HG03108 (cell line): ENCODE measurements around the gene SLC2A11.
"Not testable (repeated sequence)": the region's sequence is repeated elsewhere in the genome, so short reads cannot be mapped to it uniquely, and the experiment has no call there.

Source experiments
- ATAC-seq: cut with Tn5 transposase; IDR thresholded peaks from one replicate; pipeline ENCODE4 v1.9.1; 2021; ENCODE audit warnings: moderate library complexity; ENCODE audit not compliant: unreplicated experiment

SLC2A11 gene

DNA sequence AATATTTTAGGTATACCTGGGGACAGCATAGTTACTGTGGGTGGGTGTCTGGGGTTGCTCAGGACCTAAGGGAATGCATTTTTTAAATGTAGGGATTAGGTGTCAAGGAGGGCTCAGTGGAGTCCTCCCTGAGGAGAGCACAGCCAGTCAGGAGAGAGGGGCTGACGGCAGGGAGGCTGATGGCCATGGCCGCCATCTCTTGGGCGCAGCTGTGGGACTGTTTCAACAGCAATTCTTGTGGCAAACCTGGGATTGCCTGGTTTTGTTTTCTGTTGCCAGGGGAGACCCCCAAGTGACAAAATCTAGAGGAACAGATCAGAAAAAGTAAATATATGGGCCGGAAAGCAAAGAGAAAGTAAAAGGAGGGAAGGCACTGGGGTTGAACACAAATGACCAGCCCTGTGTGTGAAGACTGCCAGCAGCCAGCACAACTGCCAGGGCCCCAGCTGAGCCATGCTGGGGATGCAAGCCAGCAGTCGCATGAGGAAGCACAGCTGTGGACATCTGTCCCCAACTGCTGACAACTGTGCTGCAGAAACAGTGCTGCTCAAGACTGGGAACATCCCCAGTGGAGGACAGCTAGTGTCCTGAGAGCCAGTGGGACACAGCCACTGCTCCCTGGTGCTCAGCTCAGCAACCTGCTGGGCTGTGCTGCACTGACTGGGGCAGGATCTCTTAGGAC is 47.0 kb downstream of the SLC2A11 start:
- no peak for ATAC-seq

DNA sequence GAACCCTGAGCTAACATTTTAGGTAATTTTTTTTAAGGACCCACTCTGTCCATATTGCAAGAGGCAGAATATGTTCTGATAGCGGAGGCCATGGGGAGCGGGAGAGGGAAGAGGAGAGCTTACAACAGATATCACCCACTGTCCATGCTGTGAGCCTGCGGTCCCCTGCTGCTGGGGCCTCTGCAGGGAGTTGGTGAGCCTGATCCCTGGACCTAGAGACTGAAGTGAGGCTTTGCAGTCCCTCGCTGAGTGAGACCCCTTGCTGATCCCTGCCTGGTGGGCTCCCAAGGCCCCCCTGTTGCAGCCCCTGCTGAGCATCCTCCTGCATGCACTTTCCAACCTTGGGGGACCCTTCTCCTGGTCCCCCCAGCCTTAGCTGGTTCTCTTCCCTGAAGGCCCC is 49.0 kb downstream of the SLC2A11 start:
- no peak for ATAC-seq

DNA sequence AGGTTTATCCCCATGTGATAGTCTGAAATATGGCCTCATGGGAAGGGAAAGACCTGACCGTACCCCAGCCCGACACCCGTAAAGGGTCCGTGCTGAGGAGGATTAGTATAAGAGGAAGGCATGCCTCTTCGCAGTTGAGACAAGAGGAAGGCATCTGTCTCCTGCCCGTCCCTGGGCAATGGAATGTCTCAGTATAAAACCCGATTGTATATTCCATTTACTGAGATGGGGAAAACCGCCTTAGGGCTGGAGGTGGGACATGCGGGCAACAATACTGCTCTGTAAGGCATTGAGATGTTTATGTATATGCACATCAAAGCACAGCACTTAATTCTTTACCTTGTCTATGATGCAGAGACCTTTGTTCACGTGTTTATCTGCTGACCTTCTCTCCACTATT is 49.7 kb downstream of the SLC2A11 start:
- ATAC-seq, result not testable (repeated sequence)

DNA sequence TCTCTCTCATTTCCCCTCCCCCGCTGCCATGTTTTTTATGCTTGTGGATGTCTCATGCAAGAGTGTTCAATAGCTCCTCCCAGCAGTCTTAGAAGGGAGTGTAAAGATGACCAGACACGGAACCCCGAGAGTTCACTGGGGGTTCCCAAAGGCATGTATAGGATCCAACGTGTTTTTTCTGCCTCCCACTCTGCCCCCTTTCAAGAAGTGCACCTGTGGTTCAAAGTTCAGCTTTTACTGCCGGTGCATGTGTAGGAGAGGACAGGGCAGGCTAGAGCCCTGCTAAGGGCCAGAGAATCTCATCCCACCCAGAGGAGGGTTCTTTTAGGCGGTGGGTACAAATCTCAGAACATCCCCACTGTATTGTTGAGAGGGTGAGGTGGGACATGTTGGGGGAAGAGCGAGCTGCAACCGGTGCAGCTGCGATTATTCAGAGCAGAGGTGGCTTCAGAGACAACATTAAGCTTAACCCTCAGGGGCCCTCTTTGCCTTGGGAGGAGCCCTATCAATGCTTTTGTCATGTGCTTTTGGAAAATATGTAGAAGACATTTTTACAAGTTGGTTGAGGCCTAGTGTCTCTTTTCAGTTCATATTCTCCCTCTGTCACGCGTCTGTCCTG is 51.0 kb downstream of the SLC2A11 start:
- ATAC-seq, result no peak

DNA sequence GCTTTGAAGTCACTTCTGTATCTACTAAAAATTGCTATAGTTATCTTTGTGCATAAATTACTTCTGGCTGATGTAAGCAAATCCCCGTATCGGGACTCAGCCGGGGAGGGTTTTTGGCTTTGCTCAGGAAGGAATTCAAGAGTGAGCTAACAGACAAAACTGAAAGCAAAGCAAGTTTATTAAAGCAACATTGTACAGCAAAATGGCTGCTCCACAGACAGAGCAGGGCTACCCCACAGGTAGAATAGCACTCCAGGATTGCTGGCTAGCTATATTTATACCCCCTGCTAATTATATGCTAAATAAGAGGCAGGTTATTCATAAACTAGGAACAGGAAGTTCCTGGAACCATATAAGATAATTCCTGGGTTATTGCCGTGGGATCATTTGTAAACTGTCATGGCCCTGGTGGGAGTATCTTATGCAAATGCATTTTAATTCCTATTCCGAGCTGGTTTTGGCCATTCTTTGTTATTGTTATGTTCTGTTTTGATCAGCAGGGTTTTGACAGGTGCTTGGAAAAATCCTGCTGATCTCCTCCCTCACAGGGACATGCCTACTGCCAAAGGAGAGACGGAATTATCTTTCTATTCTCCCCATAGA is 51.7 kb downstream of the SLC2A11 start:
- no peak for ATAC-seq

DNA sequence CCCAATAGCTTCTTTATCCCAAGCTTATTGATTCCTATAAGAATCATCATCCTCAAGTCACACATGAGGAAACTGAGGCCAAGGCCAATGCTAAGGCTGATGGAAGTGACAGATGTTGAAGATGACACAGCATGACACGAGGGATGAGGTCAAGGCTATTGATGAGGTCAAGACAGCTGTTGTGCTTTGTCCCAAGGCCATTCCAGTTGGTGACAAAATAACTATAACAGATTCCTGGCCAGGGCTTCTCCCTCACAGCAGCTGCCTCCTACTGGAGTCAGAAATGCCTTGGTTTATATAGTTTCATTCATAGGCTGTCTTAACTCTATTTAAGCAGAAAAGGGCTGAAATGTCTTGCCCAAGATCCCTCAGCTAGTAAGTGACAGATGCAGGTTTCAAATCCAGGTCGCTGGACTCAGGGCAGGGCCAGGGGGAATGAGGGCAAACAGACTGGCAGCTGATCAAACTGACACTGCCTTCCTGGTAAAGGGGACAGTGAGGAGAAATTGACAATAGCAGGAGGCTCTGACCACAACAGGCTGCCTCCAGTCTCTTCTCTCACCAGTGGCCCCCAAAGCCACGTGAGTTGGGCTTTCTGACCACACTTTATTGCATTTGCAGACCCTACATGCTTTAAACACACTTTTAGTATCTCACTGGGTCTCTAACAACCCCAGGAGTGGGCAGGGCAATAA is 53.0 kb downstream of the SLC2A11 start:
- no peak for ATAC-seq

DNA sequence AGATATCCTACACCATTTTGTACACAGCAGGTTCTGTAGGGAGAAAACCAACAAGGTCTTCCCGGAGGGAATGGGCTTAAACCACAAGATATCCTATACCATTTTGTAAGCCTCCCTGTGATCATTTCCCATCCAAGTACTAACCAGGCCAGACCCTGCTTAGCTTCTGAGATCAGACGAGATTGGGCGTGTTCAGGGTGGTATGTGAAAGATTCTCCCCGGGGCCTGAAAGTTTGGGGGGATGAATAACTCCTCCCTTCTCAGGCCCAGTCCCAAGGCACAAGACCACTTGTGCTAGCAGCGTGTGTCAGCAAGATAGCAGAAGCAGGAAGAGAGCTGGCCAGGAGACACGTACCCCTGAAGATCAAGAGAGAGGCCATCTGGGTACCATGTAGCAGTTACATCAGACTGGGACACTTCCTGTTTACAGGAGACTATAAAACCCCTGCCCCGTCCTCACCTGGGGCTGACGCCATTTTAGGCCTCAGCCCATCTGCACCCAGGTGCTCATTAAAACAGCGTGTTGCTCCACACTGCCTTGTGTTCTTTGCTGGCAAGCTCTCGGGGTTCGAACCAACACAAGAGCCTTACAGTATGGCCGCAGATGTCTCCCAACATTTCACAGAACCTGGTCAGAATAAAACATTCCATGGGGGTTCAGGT is 53.8 kb downstream of the SLC2A11 start:
- ATAC-seq, result no peak

DNA sequence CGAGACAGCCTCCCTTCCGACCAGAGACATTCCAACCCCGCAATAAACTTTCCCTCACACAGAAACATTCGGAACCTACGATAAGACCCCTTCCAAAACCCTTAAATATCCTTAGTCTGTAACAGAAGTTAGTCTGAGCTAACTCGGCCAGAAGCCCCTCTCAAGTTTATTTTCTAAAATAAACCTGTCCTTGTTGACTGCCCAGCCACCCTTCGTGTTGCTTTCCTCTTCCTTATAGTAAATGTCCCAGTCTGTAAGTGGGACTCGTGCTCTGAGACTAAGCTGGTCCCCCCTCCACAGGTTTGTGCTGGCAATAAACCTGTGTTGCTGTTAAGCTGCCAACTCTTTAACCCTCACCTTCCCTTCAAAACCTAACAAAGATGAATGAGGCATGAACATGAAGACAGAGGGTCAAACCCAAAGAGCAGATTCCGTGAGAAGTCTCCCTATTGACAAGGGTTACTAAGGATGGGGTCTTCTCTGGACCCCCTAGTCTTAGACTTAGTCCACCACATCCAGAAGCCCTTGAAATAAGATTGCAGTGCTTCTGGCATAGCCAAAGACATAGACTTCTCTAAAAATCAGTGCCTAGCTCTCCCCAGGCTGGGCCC is 54.7 kb downstream of the SLC2A11 start:
- no peak for ATAC-seq

DNA sequence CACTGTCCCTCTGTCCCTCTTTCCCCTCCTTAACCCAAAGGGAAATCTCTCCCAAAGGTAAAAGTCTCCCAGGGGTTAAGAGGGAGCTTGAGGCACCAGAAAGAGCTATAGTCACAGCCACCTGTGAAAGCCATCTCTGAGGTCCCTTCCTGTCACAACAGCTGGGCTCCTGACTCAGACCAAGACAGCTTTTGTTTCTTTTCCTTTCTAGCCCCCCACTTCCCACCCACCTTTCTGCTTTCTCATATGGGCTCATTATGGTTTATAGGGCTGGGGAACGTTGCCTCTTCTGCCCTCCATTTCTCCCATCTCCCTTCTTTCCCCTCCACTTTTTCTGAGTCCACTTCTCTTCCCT is 55.6 kb downstream of the SLC2A11 start:
- no peak for ATAC-seq

DNA sequence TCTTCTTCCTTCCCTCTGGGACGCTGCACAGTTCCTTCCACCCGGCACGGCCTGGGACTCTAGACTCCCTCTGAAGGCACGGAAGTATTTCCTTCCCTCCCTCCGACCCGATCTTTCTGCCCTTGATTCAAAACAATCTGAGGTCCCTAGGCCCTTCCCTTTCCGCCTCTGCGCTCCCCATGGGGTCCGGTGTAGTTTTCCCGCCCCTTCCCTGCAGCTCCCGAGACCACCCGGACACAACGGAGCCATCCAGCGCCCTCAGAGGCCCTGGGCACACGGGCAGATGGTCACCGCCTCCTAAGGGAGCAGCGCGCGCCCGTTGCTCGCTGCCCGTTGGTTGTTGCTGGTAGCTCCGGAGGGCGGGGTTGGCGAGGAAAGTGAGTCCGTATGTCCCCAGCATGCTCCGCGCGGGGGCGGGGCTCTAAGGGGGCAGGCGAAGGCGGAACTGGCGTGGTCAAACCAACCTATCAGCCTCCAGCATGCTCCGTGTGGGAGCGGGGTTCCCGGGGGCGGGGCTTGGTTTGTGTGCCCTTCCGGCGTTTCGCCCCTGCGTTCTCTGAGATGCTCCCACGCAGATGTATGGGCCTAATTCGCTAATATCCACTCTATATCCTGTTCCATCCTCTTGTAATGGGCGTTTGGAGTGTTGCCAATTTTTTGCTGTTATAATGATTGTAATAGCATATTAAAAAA is 56.1 kb downstream of the SLC2A11 start:
- ATAC-seq, result peak; percentile 97

DNA sequence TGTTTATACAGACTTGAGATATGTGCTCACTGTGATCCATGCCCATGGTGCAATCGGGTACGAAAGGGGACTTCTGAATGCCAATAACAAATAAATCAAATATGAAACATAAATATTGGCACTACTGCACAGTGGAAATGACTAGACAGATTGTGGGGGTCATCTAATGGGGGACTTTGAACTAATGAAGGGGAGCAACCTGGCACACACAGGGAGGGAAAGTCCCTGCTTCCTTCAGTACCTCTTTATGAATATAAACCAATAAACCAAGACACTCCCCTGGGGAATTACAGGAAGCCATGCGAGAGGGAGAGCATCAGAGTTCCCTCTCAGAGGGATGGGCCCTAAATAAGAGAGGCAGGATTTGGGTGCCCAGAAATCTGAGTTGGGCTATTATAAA is 57.6 kb downstream of the SLC2A11 start:
- ATAC-seq, result no peak

DNA sequence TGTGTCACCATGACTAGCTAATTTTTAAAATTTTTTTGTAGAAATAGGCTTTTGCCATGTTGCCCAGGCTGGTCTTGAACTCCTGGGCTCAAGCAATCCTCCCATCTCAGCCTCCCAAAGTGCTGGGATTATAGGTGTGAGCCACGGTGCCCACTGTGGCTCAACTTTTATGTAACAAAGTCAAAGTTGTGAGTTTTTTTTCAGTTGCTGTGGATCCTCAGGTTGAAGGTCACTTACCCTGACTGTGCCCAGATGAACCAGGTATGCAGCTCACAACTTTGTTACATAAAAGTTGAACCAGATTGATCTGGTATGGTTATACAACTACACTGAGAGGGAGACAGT is 62.6 kb downstream of the SLC2A11 start:
- ATAC-seq, result not testable (repeated sequence)

DNA sequence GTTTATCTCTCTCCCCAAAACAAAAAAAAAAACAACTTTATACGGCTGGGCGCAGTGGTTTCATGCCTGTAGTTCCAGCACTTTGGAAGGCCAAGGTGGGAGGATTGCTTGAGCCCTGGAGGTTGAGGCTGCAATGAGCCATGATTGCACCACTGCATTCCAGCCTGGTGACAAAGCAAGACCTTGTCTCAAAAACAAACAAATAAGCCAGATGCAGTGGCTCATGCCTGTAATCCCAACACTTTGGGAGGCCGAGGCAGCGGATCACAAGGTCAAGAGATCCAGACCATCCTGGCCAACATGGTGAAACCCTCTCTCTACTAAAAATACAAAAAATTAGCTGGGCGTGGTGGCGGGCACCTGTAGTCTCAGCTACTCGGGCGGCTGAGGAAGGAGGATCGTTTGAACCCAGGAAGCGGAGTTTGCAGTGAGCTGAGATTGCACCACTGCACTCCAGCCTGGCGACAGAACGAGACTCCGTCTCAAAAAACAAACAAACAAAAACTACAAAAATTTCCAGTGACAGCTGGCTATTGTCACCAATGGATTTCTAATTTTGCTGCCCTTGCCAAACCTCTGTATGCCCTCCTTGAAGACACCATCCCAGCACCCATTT is 64.0 kb downstream of the SLC2A11 start:
- not testable (repeated sequence) for ATAC-seq

DNA sequence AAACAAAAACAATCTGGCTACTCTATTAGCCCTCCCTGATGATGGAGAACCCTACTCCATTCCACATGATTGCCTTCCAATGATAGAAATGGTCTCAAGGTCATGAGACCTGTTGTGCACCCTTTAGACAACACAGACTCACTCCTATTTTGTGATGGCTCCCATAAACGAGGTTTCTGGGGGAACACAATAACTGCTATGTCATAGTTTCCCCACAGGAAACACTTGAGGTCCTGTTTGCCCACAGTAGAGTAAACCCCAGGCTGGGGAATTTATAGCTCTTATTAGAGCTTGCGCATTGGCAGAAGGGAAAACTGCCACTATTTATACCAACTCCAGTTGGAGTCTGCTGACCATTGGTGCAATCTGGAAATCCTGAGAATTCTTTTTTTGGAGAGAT is 65.2 kb downstream of the SLC2A11 start:
- no peak for ATAC-seq

DNA sequence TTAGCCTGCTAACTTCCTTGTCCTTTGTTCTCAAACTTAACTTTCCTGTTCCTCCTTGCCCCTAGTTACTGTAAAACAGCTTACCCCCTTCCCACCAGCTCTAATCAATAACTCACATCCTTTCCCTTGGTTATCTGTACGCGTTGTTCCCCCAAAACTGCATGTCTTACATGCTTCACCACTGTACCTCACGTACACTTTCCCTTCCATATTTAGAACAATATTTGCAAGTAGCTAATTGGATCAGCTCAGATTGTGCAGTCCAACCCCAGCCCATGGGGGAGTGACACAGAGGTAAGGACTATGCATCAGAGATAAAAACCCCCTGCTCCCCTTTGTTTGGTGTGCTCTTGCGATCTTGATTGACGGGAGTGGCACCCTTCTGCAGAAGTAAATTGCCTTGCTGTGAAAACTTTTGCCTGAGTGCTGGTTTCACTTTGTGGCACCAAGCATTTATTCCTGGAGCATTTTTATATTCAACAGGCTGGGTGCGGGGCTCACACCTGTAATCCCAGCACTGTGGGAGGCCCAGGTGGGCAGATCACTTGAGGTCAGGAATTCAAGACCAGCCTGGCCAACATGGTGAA is 67.4 kb downstream of the SLC2A11 start:
- no peak for ATAC-seq

DNA sequence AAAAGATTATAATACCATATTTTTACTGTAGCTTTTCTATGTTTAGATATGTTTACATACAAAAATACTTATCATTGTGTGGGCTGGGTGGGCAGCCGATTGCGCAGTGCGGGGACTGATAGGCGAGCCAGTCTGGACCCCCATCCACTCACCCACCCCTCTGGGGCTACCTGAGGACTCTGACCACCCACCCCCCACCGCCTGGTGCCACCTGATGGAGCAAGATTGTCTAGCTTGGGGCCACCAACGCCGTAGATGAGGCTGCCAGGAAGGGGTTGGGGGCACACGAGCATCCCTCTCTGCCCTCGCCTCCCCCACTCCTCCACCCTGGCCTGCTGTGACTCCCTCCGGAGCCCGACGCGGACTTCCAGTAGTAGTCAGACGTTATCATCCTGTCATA is 68.9 kb downstream of the SLC2A11 start:
- ATAC-seq, result no peak
